K562 (cell line): ENCODE data around the gene TRIM38. TPM values are rescaled to one million over a fixed set of nuclear protein-coding genes. Genes with fewer than 3 reads are reported as not detected.

Source experiments
- ATAC-seq: fragments of 200-7000 bp; cut with Tn5 transposase; 3 replicates; pipeline ENCODE4 v1.9.1; 2020; ENCODE audit warnings: moderate library complexity
- BruUV-seq: library from RNA; stranded (reverse); fragments of 400-500 nt; replicated peaks from 2 replicates; lab custom pipeline; 2021; lab: Mats Ljungman, UMichigan
- CTCF ChIA-PET: fragments of 300-600 bp; formaldehyde crosslinking; extraction: SDS; loops from one replicate; lab custom pipeline; 2021; ENCODE audit warnings: low intra/inter-chr PET ratio; lab: Yijun Ruan, JAX
- POLR2A ChIA-PET: fragments of 300-600, 350-650 bp; sonication (Branson Sonifier 250); formaldehyde crosslinking; extraction: SDS; loops from one replicate; lab custom pipeline; 2021; ENCODE audit warnings: antibody characterized with exemption, inconsistent platforms; lab: Yijun Ruan, JAX
- DNase-seq, 4 experiments: peaks; one replicate each; pipeline versions ENCODE4 v3.0.0 to v3.0.0-alpha.2; 2011 to 2018; ENCODE audit warnings: low spot score in 3 of 4, mixed read lengths in 3 of 4; ENCODE audit errors: extremely low read depth in 1 of 4
- FAIRE-seq: peaks from 2 replicates; lab custom pipeline; 2011; peaks lifted over from hg19 to GRCh38; lab: Jason Lieb, UNC
- H2AFZ ChIP-seq: 2 replicates; pipeline ENCODE4 v1.6.0; 2011; ENCODE audit warnings: low read depth, low read length, control low read depth, inconsistent platforms
- H3K27ac ChIP-seq: fragments of 200-600 bp; 3 replicates; pipeline ENCODE4 v1.8.0; 2011; ENCODE audit warnings: low read depth, mild to moderate bottlenecking, control low read depth, inconsistent platforms, low read length, moderate library complexity, mixed read lengths; ENCODE audit errors: extremely low read depth
- H3K27me3 ChIP-seq, 2 experiments: fragments of 300-600 bp in 1 of 2; 2 replicates in 1 of 2; 3 replicates in 1 of 2; pipeline versions ENCODE4 v1.6.0 to v1.8.0; 2011; ENCODE audit warnings: inconsistent platforms in 2 of 2, low read length in 2 of 2, mild to moderate bottlenecking in 1 of 2, mixed read lengths in 1 of 2, moderate library complexity in 1 of 2; ENCODE audit not compliant: control insufficient read depth in 2 of 2, insufficient read depth in 2 of 2
- H3K36me3 ChIP-seq: fragments of 300-600 bp; 3 replicates; pipeline ENCODE4 v1.8.0; 2011; ENCODE audit warnings: mild to moderate bottlenecking, low read length, inconsistent platforms; ENCODE audit not compliant: control insufficient read depth, insufficient read depth
- H3K4me1 ChIP-seq, 2 experiments: fragments of 200-600 bp in 1 of 2; replicated peaks in 1 of 2; 2 replicates in 1 of 2; 3 replicates in 1 of 2; pipeline versions ENCODE4 v1.5.1 to v1.8.0; 2011; ENCODE audit warnings: inconsistent platforms in 2 of 2, low read length in 2 of 2, mild to moderate bottlenecking in 1 of 2, mixed read lengths in 1 of 2, moderate library complexity in 1 of 2; ENCODE audit not compliant: control insufficient read depth in 2 of 2, insufficient read depth in 2 of 2
- H3K4me2 ChIP-seq: 2 replicates; pipeline ENCODE4 v1.6.1; 2011; ENCODE audit warnings: low read length, control low read depth, inconsistent platforms, mixed read lengths; ENCODE audit not compliant: insufficient read depth
- H3K4me3 ChIP-seq: fragments of 200-600 bp; sonication (generic), shearing (Covaris generic); 2 replicates; pipeline ENCODE4 v1.5.1; 2016; ENCODE audit warnings: control low read depth, inconsistent platforms
- H3K79me2 ChIP-seq: fragments of 200-600 bp; 3 replicates; pipeline ENCODE4 v1.8.0; 2011; ENCODE audit warnings: low read length, inconsistent platforms; ENCODE audit not compliant: control insufficient read depth, insufficient read depth
- H3K9ac ChIP-seq, 2 experiments: 2 replicates each; pipeline versions ENCODE4 v1.6.0 to v1.6.1; 2011; ENCODE audit warnings: low read depth in 2 of 2, low read length in 2 of 2, control low read depth in 1 of 2, inconsistent platforms in 1 of 2, mild to moderate bottlenecking in 1 of 2, mixed read lengths in 1 of 2; ENCODE audit not compliant: insufficient read depth in 1 of 2
- H3K9me1 ChIP-seq: one replicate; pipeline ENCODE4 v1.6.0; 2011; ENCODE audit warnings: inconsistent platforms, mild to moderate bottlenecking, low read length, moderate library complexity; ENCODE audit not compliant: control insufficient read depth, insufficient read depth
- H3K9me3 ChIP-seq: replicated peaks from 2 replicates; pipeline ENCODE4 v1.5.1; 2011; ENCODE audit warnings: low read depth, low read length, inconsistent platforms; ENCODE audit not compliant: control insufficient read depth, insufficient read depth
- H4K20me1 ChIP-seq: replicated peaks from 2 replicates; pipeline ENCODE4 v1.6.1; 2011; ENCODE audit warnings: low read length, inconsistent platforms, mixed read lengths; ENCODE audit not compliant: control insufficient read depth, insufficient read depth
- FOXJ2 ChIP-seq: fragments of 200-800 bp; sonication (Bioruptor generic); IDR thresholded peaks from 2 replicates; pipeline ENCODE4 v1.6.1; 2016; ENCODE audit warnings: missing genetic modification characterization, missing compliant biosample characterization
- HNRNPK ChIP-seq: fragments of 200-400 bp; formaldehyde crosslinking; IDR thresholded peaks from one replicate; pipeline ENCODE4 v1.6.1; 2018; ENCODE audit warnings: mild to moderate bottlenecking, low read depth, low read length; ENCODE audit not compliant: poor library complexity, severe bottlenecking
- PTRF ChIP-seq: fragments of 450-650 bp; IDR thresholded peaks from 2 replicates; pipeline ENCODE4 v1.6.1; 2016; ENCODE audit warnings: mild to moderate bottlenecking, missing genetic modification characterization, missing compliant biosample characterization
- SIX5 ChIP-seq, 2 experiments: IDR thresholded peaks; 2 replicates each; pipeline ENCODE4 v1.6.1; 2011; ENCODE audit warnings: low read length in 2 of 2, borderline replicate concordance in 1 of 2, low read depth in 1 of 2, mild to moderate bottlenecking in 1 of 2, moderate library complexity in 1 of 2; ENCODE audit not compliant: insufficient read depth in 1 of 2
- TCF7 ChIP-seq: sonication (generic); IDR thresholded peaks from 2 replicates; pipeline ENCODE4 v1.6.1; 2016; ENCODE audit warnings: antibody characterized with exemption, borderline replicate concordance
- ZKSCAN3 ChIP-seq: fragments of 250-450 bp; sonication (Bioruptor Pico); IDR thresholded peaks from 2 replicates; pipeline ENCODE4 v1.4.0; 2020
- ZNF143 ChIP-seq: sonication (generic); formaldehyde crosslinking; IDR thresholded peaks from 2 replicates; pipeline ENCODE4 v1.9.0; 2022; ENCODE audit warnings: mild to moderate bottlenecking, missing genetic modification reagents
- ZNF24 ChIP-seq: fragments of 450-650 bp; IDR thresholded peaks from 2 replicates; pipeline ENCODE4 v1.6.1; 2016
- ZNF707 ChIP-seq: fragments of 250-450 bp; sonication (Bioruptor Pico); conservative IDR thresholded peaks from 2 replicates; pipeline ENCODE4 v1.8.0; 2022; ENCODE audit warnings: inconsistent platforms, mild to moderate bottlenecking, moderate library complexity
- WGBS: fragments of 100-300 bp; shearing (Covaris generic); methylation state at CpG from one replicate; pipeline ENCODE4 v1.1.6; 2016; ENCODE audit warnings: low coverage, mixed read lengths; ENCODE audit not compliant: insufficient coverage; ENCODE audit errors: missing lambda C conversion rate; 5-methylcytosine and 5-hydroxymethylcytosine counted together
- in situ Hi-C: fragments of 300-500 bp; cut with MboI; formaldehyde crosslinking; loops from 4 replicates; pipeline ENCODE4 v1.15.0; 2018; ENCODE audit warnings: inconsistent platforms, mixed read lengths
- intact Hi-C: fragments of 100-400 bp; cut with micrococcal nuclease; formaldehyde crosslinking; loops from 2 replicates; pipeline ENCODE4 v1.14.2; 2022
- polyA plus RNA-seq, 8 experiments: library from polyadenylated mRNA; depleted of rRNA in 4 of 8; stranded (reverse) in 5 of 8; unstranded in 3 of 8; fragments of >200 nt; fragmentation: Nextera tagmentation in 2 of 8; fragmentation: Illumina TruSeq in 1 of 8; extraction: Ambion mirVana in 2 of 8; extraction: Trizol in 1 of 8; gene quantifications; 2 replicates each; pipeline versions ENCODE4 v1.2.1 to v1.2.3, GENCODE V29; 2011 to 2014; ENCODE audit warnings: inconsistent platforms in 1 of 8, missing spikeins in 1 of 8
- total RNA-seq, 7 experiments: library from RNA; depleted of rRNA in 6 of 7; stranded (reverse); fragments of >200 nt in 6 of 7; fragmentation: Illumina TruSeq in 2 of 7; extraction: Trizol in 2 of 7; gene quantifications; 2 replicates each; pipeline versions ENCODE4 v1.2.1 to v1.2.3, GENCODE V29; 2011 to 2021; ENCODE audit warnings: low replicate concordance in 1 of 7
- TF ChIP-seq, protein P1 (sequence below): fragments of 450-650 bp; IDR thresholded peaks from 2 replicates; pipeline ENCODE4 v1.6.1; 2016; ENCODE audit warnings: low read depth, mild to moderate bottlenecking, moderate library complexity

Gene TRIM38
- total and polyA plus RNA-seq, 9 of the 15 experiments (the other 6 are each of a cell fraction or from before 2014, with no cell fraction given) = 1.7 to 6.7 (median 6.3) TPM

- Histone ChIP-seq H2AFZ (no peak overlapping the region), H3K4me3 (no peak overlapping the region), H3K4me1 (no peaks in the 10 kb centered on the region; a peak in 1 of 5 replicates), H3K36me3 (no peaks in the 10 kb centered on the region), H3K9ac (no peak overlapping the region), H3K9me3 (no peaks in the 10 kb centered on the region), H3K79me2 (no peaks in the 10 kb centered on the region), H3K4me2 (no peak overlapping the region), H4K20me1 (no peaks in the 10 kb centered on the region), H3K27ac (no peak overlapping the region), H3K27me3 (peaks cover 0 to 4% of the 10 kb centered on the region in 2 experiments; a peak in 3 of 5 replicates), H3K9me1 (no peaks in the 10 kb centered on the region)
- BruUV-seq = no TSS peak
- WGBS = 10% methylated on average over 2 of the region's 2 CpGs
- ChIA-PET CTCF (no interaction called here), POLR2A (interaction anchor here (0.6 kb wide), 1 partner anchor 699 kb away, joined by 3 read pairs; no protein-coding TSS in a partner anchor)
- DNase-seq (no peak), FAIRE-seq (no peak), ATAC-seq (no peak)
- in situ Hi-C loops = no loop called here
- no peak for TF ChIP-seq ZKSCAN3 (CRISPR knock-in tag)
- no peak for TF ChIP-seq SIX5 (IDR thresholded peaks at IDR 0.05; ENCODE audit: borderline replicate concordance in 1 of 2, insufficient read depth in 1 of 2, low read depth in 1 of 2, low read length in 2 of 2)
- no peak for TF ChIP-seq TCF7
- no peak for TF ChIP-seq PTRF (tag)
- no peak for TF ChIP-seq ZNF707 (CRISPR knock-in tag)
- TF ChIP-seq ZNF143 (CRISPR knock-in tag) = no peak
- TF ChIP-seq ZNF24 = no peak
- TF ChIP-seq, protein P1, sequence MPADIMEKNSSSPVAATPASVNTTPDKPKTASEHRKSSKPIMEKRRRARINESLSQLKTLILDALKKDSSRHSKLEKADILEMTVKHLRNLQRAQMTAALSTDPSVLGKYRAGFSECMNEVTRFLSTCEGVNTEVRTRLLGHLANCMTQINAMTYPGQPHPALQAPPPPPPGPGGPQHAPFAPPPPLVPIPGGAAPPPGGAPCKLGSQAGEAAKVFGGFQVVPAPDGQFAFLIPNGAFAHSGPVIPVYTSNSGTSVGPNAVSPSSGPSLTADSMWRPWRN = no peak
- no peak for TF ChIP-seq HNRNPK
- TF ChIP-seq FOXJ2 (tag) = no peak
- intact Hi-C loops = no loop called here
These were observed 28.4 kb upstream of the TRIM38 start for GRCh38 chr6:25934156-25934555.
